Stimulated activated CD4-positive, alpha-beta T cell treated with anti-CD3 and anti-CD28 coated beads, TNF-alpha, amount 100 ng/mL, for 24 hours (primary cell): ENCODE results near the gene CRYGC.
"Not testable (repeated sequence)": the region's sequence is repeated elsewhere in the genome, so short reads cannot be mapped to it uniquely, and the experiment has no call there.

Experiments
- DNase-seq, 3 experiments: peaks; one replicate each; pipeline ENCODE4 v3.0.0-alpha.2; 2020; ENCODE audit warnings: low read depth in 3 of 3

CRYGC gene

DNA sequence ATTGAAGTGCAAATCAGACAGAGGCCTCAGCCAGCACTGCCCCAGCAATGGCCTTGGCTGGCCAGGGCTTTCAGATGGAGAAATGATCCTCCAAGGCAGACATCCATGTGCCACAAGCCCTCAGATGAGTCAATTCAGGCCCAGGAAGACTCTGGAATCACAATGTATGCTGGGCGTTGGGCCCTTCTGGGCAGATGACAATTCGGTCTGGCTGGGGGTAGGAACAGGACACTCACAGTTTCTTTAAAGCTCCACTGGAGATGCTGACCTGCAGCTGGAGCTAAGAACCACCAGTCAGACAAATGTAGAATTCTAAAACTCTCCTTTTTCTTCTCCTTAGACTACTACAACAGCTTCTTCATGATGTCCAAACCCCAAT lies 7.1 kb upstream of the CRYGC start:
- no peak for DNase-seq

DNA sequence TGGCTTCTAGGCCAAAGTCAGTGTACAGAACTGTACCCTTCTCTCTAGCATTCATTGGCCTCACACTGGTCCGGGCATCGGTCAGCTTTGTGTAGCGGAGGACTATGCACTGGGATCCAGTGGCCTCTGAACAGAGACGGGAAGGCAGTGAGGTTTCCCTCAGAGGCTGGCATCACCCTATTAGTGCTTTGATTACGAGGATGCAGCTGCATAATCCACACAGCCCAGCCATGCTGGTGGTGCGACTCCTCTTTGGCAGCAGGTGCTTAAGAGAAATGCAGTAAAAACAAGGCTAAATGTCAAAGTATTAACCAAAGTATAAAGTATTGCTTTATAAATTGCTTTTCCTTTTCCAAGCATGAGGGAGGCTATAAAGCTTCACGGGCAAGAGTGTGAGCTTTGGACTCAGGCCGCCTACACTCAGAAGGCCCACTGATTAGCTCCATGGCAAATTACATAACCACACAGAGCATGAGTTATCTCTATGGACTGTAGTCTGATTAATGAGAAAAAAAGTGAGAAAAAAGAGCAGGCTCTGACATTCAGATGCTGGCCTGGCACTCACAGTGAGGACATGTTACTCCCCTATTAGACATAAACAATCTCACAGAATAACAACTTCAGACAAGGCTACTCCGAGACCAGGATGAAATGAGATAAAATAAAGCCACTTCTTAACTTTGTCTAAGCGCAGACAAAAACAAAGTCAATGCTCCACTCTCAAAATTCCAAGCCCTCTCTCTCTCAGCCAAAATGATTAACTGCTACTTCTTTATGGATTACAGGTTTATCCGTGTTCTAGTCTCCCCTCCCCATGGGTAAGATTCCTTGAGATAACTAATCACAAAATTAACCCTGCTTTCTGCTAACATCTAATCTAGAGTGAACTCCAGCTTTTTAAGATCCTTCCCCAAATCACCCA lies 6.4 kb upstream of the CRYGC start:
- DNase-seq = no peak

GRCh38 chr2:208134928-208135586 lies 5.4 kb upstream of the CRYGC start:
- no peak for DNase-seq

GRCh38 chr2:208130712-208131110 lies 1.1 kb upstream of the CRYGC start:
- DNase-seq = no peak

- DNase-seq = no peak
Observed at GRCh38 chr2:208128136-208128535, 1.5 kb downstream of the CRYGC start.

- DNase-seq = no peak
Observed at GRCh38 chr2:208127090-208127489, 2.5 kb downstream of the CRYGC start.

GRCh38 chr2:208125251-208125650 lies 4.4 kb downstream of the CRYGC start:
- DNase-seq = no peak

- DNase-seq = not testable (repeated sequence)
Observed at GRCh38 chr2:208124013-208124715, 5.5 kb downstream of the CRYGC start, which contains the start of gene CRYGD. Gene CRYGD, minus strand, starts transcription at chr2:208124524. Its CDS starts 51 bp downstream, at chr2:208124473.

DNA sequence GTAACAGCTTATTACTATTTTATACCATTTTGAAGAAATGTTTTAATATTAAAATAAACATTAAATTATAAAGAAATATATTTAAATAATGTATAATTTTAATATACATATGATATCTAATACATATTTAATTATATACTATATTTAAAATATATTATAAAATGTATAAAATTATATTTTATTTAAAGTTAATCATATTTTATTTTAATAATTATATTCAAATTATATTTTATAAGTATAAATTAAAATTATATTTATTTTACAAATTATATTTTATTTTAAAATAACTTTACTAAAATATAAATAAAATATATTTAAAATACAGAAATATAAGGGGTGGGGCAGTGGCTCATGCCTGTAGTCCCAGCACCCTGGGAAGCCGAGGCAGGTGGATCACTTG lies 7.4 kb downstream of the CRYGC start:
- no peak for DNase-seq

DNA sequence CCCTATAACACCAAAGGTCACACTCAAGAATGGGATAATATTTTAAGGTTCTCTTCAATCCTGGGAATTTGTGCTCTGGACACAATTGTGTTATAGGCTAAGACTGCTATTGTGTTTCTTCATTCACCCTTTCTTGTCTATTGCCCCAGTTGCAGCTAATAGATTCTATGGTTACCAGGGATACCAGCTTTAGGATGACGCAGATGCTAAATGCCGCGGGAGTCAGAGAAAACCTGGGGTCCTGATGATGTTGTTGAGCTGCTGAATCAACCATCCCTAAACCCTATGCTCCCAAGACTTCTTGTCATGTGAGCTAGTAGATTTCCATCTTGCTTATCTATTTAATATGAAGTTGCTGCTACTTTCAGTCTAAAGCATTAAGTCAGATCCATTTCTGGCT lies 10.7 kb downstream of the CRYGC start:
- no peak for DNase-seq

DNA sequence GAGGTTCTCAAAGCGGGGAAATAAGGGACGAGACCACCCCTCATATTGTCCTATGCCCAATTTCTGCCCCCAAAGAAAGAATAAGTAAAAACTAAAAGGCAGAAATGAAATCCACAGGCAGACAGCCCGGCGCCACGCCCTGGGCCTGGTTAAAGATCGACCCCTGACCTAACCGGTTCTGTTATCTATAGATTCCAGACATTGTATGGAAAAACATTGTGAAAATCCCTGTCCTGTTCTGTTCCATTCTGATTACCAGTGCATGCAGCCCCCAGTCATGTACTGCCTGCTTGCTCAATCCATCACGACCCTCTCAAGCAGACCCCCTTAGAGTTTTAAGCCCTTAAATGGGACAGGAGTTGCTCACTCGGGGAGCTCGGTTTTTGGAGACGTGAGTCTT lies 12.2 kb downstream of the CRYGC start:
- DNase-seq = not testable (repeated sequence)

GRCh38 chr2:208112969-208113368 lies 16.7 kb downstream of the CRYGC start:
- DNase-seq = no peak

DNA sequence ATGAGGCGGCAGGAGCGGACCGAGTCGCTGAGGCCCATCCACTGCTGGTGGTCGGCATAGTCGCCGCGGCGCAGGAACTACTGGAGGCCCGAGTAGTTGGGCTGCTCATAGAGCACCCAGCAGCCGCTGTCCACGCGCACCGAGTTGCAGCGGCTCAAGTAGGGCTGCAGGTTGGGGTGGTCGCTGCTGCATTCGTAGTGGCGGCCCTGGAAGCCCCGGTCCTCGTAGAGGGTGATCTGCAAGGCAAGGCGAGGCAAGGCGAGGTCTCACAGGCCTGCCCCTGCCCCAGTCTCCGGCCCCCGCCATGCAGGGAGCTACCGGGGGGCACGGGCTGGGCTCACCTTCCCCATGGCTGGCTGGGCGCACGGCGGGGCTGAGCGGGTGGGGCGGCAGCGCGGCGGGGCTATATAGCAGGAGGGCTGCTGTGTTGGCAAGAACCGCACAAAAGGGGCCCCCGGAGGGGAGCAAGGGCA lies 17.3 kb downstream of the CRYGC start:
- not testable (repeated sequence) for DNase-seq

GRCh38 chr2:208103616-208104015 lies 26.0 kb downstream of the CRYGC start:
- DNase-seq = no peak

DNA sequence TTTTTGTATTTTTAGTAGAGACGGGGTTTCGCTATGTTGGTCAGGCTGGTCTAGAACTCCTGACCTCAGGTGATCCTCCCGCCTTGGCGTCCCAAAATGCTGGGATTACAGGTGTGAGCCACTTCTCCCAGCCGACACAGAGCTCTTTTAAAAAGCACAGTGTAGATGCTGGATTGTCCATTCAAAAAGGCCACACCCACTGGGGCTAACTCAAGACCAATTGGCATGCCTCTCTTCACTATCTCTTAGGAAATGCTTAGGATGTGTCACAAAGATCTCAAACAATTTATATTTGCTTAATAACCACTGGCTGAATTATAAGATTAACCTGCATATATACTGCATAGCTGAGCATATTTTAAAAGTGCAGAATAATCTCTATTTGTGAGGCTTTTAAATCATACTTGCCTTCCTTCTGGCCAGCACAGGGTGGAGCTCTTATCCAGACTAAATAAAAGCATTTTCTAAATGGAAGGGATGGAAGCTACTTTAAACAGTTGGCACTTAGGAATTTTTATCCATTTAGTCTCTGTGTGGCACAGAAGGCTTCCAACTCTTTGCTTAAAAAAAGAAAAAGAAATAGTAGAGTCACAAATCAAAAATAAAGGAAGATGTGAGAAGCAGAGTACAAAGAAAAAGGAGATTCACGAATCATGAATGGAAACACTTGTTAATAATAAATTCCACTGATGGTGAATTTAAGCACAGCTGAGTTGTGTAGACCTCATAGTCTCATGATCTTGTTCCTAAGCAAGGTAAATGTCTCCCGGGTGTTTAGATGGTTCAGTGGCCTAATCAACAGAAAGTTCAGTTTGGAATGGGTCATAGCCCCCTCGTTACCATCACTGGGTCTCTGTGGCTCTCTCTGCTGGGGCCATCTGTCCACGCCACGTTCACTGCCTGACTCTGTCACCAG lies 27.7 kb downstream of the CRYGC start:
- DNase-seq = no peak

- no peak for DNase-seq
Observed at GRCh38 chr2:208099682-208100470, 29.8 kb downstream of the CRYGC start.

GRCh38 chr2:208098701-208099100 lies 30.9 kb downstream of the CRYGC start:
- DNase-seq = not testable (repeated sequence)

DNA sequence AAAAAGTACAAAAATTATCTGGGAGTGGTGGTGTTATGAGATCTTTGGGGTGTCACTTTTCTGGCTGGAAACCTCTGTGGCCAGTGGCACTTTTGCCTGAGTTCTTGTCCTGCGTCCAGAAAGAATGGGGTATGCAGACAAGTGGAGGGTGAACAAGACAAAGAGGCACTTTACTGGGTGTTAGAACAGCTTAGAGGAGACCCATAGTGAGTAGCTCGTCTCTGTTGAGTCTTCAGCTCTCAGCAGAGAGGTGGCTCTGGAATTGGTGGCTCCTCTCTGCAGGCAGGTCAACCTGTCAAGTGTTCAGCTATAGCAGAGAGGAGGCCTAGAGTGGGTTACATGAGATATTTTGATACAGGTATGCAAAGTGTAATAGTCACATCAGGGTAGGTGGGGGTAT lies 31.4 kb downstream of the CRYGC start:
- DNase-seq = no peak

DNA sequence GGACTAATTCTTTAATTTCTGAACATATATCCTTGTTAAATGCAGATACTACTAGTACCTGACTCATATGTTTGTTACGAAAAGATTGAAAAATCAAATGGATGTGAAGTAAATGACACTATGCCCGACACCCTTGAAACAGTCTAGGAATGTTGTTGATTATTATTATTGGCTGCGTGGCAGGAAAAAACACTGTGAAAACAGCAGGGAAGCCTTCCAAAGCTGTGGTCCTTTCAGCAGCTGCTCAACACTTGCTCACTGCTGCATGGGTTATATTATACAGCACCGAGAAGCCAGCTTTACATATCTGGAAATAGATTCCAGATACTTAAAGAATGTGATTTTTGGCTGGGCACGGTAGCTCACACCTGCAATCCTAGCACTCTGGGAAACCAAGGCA lies 31.8 kb downstream of the CRYGC start:
- DNase-seq = no peak

- no peak for DNase-seq
Observed at GRCh38 chr2:208097313-208097712, 32.3 kb downstream of the CRYGC start.
